GM12873 (cell line): ENCODE data around the gene SNX9.

Experiments
- TF ChIP-seq, protein P1 (sequence below): IDR thresholded peaks from 2 replicates; pipeline ENCODE4 v1.5.1; 2012; ENCODE audit warnings: low read depth, mild to moderate bottlenecking, moderate library complexity, low read length, control low read depth; ENCODE audit not compliant: insufficient read depth; ENCODE audit errors: missing control alignments

Gene SNX9

DNA sequence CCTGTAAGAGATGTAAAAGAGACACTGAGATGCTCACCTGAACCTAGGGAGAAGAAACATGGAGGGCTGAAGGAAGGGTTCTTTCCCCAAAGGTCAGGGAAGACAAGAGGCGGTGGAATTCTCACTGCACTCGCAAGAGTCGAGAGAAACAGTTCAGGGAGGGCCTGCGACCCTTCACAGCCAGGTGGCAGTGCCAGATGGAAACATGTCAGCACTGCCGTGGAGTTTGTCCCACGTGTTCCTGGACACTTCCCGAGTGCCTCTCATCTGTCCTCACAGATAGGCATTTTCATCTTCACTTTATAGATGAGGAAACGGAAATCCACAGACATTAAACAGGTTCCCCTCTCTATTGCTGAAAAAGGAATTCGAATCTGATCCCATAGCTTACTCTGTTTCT is 88.2 kb downstream of the SNX9 start:
- TF ChIP-seq, protein P1, sequence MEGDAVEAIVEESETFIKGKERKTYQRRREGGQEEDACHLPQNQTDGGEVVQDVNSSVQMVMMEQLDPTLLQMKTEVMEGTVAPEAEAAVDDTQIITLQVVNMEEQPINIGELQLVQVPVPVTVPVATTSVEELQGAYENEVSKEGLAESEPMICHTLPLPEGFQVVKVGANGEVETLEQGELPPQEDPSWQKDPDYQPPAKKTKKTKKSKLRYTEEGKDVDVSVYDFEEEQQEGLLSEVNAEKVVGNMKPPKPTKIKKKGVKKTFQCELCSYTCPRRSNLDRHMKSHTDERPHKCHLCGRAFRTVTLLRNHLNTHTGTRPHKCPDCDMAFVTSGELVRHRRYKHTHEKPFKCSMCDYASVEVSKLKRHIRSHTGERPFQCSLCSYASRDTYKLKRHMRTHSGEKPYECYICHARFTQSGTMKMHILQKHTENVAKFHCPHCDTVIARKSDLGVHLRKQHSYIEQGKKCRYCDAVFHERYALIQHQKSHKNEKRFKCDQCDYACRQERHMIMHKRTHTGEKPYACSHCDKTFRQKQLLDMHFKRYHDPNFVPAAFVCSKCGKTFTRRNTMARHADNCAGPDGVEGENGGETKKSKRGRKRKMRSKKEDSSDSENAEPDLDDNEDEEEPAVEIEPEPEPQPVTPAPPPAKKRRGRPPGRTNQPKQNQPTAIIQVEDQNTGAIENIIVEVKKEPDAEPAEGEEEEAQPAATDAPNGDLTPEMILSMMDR: no peak

DNA sequence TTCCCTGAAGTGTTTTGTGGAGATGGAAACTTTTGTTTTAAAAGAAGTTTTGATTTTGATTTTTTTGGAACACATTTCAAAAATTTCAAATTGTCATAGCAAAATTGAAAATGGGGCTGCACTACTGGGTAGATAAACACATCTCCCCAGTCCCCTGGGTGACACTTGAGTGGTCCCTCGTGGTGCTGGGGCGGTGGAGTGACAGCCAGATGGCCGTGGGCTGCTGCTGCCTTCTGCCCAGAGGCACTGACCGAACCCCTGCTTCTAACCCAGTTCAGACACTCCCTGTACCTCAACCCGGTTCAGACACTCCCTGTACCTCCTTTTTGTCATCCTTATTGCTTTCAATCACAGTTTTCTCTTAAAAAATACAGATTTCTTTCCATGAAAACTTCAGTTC is 88.7 kb downstream of the SNX9 start:
- TF ChIP-seq, protein P1: no peak

DNA sequence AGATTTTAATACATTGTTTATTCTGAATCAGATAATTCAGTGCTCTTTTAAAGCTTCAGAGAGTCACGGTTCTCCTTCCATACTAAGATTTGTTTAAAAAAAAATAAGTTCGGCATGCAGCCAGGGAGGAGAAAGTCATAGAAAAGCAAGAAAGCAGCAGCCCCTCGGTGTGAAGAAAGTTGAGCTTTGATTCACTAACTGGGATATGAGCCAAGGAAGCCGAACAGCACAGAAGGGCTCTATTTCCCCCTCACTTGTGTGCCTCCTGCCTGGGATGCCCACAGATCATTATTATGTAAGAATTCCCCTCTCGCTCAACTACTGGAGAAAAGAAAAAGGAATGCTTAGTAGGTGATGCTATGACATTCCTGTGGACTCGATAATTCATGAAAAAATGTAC is 89.3 kb downstream of the SNX9 start:
- TF ChIP-seq, protein P1: no peak

DNA sequence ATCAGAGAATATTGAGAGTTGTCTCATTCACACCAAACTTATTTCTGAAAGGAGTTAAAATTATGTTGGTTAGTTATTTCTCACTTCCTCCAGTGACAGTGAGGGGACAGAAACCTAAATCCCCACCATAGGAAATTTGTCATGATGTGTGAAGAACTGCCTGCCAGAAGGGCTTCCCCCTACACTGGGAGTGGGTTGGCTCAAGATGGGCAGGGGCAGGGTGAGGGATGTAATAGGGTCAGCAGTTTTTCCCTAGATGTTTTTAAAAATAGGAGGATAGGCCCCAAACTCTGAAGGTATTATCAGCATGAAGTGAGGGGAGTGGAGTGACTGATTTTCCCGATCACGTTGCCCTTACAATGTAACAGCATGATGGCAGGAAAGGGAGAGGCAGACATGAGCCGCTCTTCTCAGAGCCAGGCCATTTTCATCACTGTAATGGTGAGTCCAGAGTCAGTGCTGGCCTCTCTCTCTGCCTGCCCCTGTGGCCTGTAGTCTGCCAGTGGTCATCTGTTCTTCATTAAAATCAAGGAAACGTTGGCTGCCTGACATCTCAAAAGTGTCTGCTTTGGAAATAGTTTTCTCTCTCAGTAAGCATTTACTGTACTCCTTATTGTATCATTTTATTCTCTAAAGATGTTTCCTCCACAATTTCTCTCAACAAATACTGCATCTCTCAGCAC is 98.8 kb downstream of the SNX9 start:
- TF ChIP-seq, protein P1: no peak

DNA sequence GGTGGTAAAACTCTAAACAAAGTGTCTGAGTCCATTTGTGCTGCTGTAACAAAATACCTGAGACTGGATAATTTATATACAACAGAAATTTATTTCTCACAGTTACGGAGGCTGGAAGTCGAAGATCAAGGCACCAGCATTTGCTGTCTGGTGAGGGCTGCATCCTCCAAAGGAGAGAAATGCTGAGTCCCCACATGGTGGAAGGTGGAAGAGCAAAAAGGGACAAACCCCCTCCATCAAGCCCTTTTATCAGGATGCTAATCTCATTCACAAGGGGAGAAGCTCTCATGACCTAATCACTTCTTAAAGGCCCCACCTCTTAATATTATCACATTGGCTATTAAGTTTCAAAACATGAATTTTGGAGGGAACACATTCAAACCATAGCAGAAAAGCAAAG is 102.7 kb downstream of the SNX9 start:
- TF ChIP-seq, protein P1: no peak

DNA sequence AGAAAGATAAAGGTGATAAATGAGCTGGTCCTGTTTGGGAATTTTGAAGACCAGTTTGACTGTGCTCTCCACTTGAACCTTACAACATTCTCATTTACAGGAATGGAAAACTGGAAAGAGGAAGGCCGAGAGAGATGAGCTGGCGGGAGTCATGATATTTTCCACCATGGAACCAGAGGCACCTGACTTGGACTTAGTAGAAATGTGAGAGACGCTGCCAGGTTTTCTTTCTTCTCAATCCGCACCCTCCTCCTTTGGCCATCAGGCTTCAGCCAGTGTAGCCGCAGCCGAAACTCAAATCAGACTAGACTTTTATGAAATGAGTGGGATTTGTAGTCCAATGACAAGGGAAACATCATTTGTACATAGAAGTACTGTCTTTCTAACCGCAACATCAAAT is 104.0 kb downstream of the SNX9 start:
- TF ChIP-seq, protein P1: no peak

DNA sequence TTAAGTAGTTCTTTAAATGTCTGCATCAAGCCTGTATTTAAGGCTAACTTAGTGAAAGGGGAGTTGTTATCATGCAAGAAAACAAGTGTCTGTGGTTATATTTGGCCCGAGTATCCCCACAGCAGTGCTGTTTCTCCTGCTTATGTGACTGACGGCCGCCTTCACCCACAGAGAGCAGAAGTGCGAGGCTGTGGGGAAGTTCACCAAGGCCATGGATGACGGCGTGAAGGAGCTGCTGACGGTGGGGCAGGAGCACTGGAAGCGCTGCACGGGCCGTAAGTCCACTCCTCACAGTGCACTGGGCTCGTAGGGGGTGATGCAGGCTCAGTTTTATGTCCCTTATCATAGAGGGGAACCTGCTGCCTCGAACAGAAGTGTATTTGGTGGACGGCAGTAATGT is 105.4 kb downstream of the SNX9 start:
- TF ChIP-seq, protein P1: no peak

DNA sequence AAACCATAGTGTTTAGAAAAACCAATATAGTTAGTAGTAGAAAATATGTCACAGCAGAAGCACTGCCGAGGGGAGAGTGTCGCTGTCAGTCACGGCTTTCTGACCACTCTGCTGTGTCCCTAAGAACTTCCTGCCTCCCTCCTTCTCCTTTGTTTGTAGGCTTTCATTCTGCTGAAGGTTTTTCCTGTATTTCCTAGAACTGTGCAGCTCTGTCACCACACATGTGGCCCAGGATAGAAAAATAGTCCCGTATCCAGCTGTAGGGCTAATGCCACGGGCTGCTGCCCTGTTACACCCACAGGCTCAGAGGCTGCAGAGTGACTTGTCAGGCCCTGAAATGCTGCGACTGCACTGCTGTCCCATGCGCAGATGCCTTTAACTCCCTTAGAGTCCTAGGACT is 106.0 kb downstream of the SNX9 start:
- TF ChIP-seq, protein P1: no peak
